ENCODE results near the gene KCNT2.

DNA sequence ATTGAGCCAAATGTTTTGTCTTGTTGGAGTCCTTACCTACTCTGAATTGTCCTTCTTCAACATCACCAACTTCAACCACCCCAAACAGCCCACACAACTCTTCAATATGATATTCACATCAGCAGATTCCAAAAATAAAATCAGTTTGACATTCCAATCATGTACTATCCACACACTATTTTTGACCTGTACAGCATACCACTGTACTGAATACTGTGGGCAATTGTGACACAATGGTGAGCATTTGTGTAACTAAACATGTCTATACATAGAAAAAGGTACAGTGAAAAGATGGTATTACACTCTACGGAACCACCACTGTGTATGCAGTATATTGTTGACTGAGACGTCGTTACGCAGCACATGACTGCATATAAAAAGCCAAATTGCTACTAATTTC, 223.1 kb downstream of the KCNT2 start:
- TF ChIP-seq, protein P1, sequence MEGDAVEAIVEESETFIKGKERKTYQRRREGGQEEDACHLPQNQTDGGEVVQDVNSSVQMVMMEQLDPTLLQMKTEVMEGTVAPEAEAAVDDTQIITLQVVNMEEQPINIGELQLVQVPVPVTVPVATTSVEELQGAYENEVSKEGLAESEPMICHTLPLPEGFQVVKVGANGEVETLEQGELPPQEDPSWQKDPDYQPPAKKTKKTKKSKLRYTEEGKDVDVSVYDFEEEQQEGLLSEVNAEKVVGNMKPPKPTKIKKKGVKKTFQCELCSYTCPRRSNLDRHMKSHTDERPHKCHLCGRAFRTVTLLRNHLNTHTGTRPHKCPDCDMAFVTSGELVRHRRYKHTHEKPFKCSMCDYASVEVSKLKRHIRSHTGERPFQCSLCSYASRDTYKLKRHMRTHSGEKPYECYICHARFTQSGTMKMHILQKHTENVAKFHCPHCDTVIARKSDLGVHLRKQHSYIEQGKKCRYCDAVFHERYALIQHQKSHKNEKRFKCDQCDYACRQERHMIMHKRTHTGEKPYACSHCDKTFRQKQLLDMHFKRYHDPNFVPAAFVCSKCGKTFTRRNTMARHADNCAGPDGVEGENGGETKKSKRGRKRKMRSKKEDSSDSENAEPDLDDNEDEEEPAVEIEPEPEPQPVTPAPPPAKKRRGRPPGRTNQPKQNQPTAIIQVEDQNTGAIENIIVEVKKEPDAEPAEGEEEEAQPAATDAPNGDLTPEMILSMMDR (IDR thresholded peaks at IDR 0.05): no peak
- TF ChIP-seq EZH2phosphoT487 (IDR thresholded peaks at IDR 0.05) (no peak), EZH2 (IDR thresholded peaks at IDR 0.05) (no peak)

All from neural progenitor cell (in vitro differentiated cells).